ENCODE data around the gene TEX2. TPM values are rescaled to one million over a fixed set of nuclear protein-coding genes. Genes with fewer than 3 reads are reported as not detected.

TEX2 gene
- polyA plus RNA-seq, 1 donor (not counting 4 experiments of a cell fraction or from before 2014, with no cell fraction given), result 44.4 TPM

GRCh38 chr17:64213995-64214811 lies 48.9 kb downstream of the TEX2 start:
- Histone ChIP-seq H3K79me2 (ENCODE audit: control insufficient read depth, insufficient read depth, low read length) (peaks cover 50% of the 10 kb centered on the region), H3K36me3 (ENCODE audit: control insufficient read depth in 2 of 2, extremely low read depth in 1 of 2, insufficient read depth in 2 of 2, low read length in 2 of 2) (peaks cover 12 to 14% of the 10 kb centered on the region in 2 experiments), H3K9me1 (ENCODE audit: control insufficient read depth, extremely low read depth, insufficient read depth, low read length) (peaks cover 2% of the 10 kb centered on the region), H3K9ac (ENCODE audit: control insufficient read depth, extremely low read depth, insufficient read depth, low read length) (no peak overlapping the region), H3K27me3 (ENCODE audit: control insufficient read depth, extremely low read depth, insufficient read depth, low read length) (no peaks in the 10 kb centered on the region), H3K27ac (ENCODE audit: control insufficient read depth, insufficient read depth, low read length) (no peak overlapping the region), H2AFZ (ENCODE audit: control insufficient read depth, low read length) (no peak overlapping the region), H3K4me1 (ENCODE audit: control insufficient read depth, extremely low read depth, insufficient read depth, low read length) (peaks cover 25% of the 10 kb centered on the region), H3K4me3 (ENCODE audit: control insufficient read depth in 2 of 3, extremely low read depth in 1 of 3, insufficient read depth in 2 of 3, low read depth in 1 of 3, low read length in 3 of 3) (no peak overlapping the region), H3K4me2 (ENCODE audit: control insufficient read depth, extremely low read depth, insufficient read depth, low read depth, low read length) (no peak overlapping the region), H3K9me3 (ENCODE audit: control insufficient read depth, low read depth, low read length) (no peaks in the 10 kb centered on the region), H4K20me1 (ENCODE audit: control insufficient read depth, extremely low read depth, insufficient read depth, low read length) (no peaks in the 10 kb centered on the region)
- TF ChIP-seq EZH2 (IDR thresholded peaks at IDR 0.05; ENCODE audit: low read length) (no peak), CTCF (optimal IDR thresholded peaks at IDR 0.05 in 1 of 3, IDR thresholded peaks at IDR 0.05 in 1 of 3, conservative IDR thresholded peaks at IDR 0.05 in 1 of 3; ENCODE audit: extremely low read depth in 1 of 3, insufficient read depth in 2 of 3, low read length in 3 of 3) (no peak)
- FAIRE-seq (no peak), DNase-seq (ENCODE audit: low read depth, low spot score) (no peak)
- dilution Hi-C loops (cut with MboI; ENCODE audit: extremely low pct_ligation_motif_present, low sequenced_read_pairs), result no loop called here

GRCh38 chr17:64212122-64212521 lies 50.9 kb downstream of the TEX2 start:
- Histone ChIP-seq H2AFZ (ENCODE audit: control insufficient read depth, low read length) (no peak overlapping the region), H3K36me3 (ENCODE audit: control insufficient read depth in 2 of 2, extremely low read depth in 1 of 2, insufficient read depth in 2 of 2, low read length in 2 of 2) (peaks cover 14 to 18% of the 10 kb centered on the region in 2 experiments), H3K4me2 (ENCODE audit: control insufficient read depth, extremely low read depth, insufficient read depth, low read depth, low read length) (no peak overlapping the region), H3K27ac (ENCODE audit: control insufficient read depth, insufficient read depth, low read length) (no peak overlapping the region), H3K9ac (ENCODE audit: control insufficient read depth, extremely low read depth, insufficient read depth, low read length) (no peak overlapping the region), H3K9me3 (ENCODE audit: control insufficient read depth, low read depth, low read length) (no peaks in the 10 kb centered on the region), H3K4me3 (ENCODE audit: control insufficient read depth in 2 of 3, extremely low read depth in 1 of 3, insufficient read depth in 2 of 3, low read depth in 1 of 3, low read length in 3 of 3) (no peak overlapping the region), H3K4me1 (ENCODE audit: control insufficient read depth, extremely low read depth, insufficient read depth, low read length) (peaks cover 21% of the 10 kb centered on the region), H3K27me3 (ENCODE audit: control insufficient read depth, extremely low read depth, insufficient read depth, low read length) (no peaks in the 10 kb centered on the region), H3K9me1 (ENCODE audit: control insufficient read depth, extremely low read depth, insufficient read depth, low read length) (peaks cover 2% of the 10 kb centered on the region), H3K79me2 (ENCODE audit: control insufficient read depth, insufficient read depth, low read length) (peaks cover 50% of the 10 kb centered on the region), H4K20me1 (ENCODE audit: control insufficient read depth, extremely low read depth, insufficient read depth, low read length) (no peaks in the 10 kb centered on the region)
- FAIRE-seq (no peak), DNase-seq (ENCODE audit: low read depth, low spot score) (no peak)
- no peak for TF ChIP-seq CTCF (optimal IDR thresholded peaks at IDR 0.05 in 1 of 3, IDR thresholded peaks at IDR 0.05 in 1 of 3, conservative IDR thresholded peaks at IDR 0.05 in 1 of 3; ENCODE audit: extremely low read depth in 1 of 3, insufficient read depth in 2 of 3, low read length in 3 of 3)
- TF ChIP-seq EZH2 (IDR thresholded peaks at IDR 0.05; ENCODE audit: low read length), result no peak
- dilution Hi-C loops (cut with MboI; ENCODE audit: extremely low pct_ligation_motif_present, low sequenced_read_pairs), result no loop called here

All from keratinocyte (primary cell).